Smooth muscle cell (in vitro differentiated cells): Measurements from ENCODE around the gene CCNJL. TPM values are rescaled to one million over a fixed set of nuclear protein-coding genes. Genes with fewer than 3 reads are reported as not detected.

Experiments used
- DNase-seq: peaks from one replicate; lab custom pipeline; 2025; ENCODE audit not compliant: unreplicated experiment; lab: John Stamatoyannopoulos, UW
- H2AFZ ChIP-seq: fragments of 200-600 bp; sonication (generic); 2 replicates; pipeline ENCODE4 v1.6.0; 2016; ENCODE audit warnings: antibody characterized with exemption, low read depth, mild to moderate bottlenecking
- H3F3A ChIP-seq: fragments of 200-600 bp; sonication (generic); 2 replicates; pipeline ENCODE4 v1.6.0; 2017; ENCODE audit warnings: antibody characterized with exemption, low read depth
- H3K27ac ChIP-seq: fragments of 200-600 bp; sonication (generic); 2 replicates; pipeline ENCODE4 v1.5.1; 2016; ENCODE audit warnings: low read depth, mild to moderate bottlenecking
- H3K27me3 ChIP-seq: fragments of 200-600 bp; sonication (generic); 2 replicates; pipeline ENCODE4 v1.6.1; 2016; ENCODE audit warnings: low read depth, mild to moderate bottlenecking
- H3K36me3 ChIP-seq: fragments of 200-600 bp; sonication (generic); 2 replicates; pipeline ENCODE4 v1.5.1; 2016; ENCODE audit warnings: low read depth
- H3K4me1 ChIP-seq: fragments of 200-600 bp; sonication (generic); 2 replicates; pipeline ENCODE4 v1.5.1; 2016; ENCODE audit warnings: low read depth
- H3K4me2 ChIP-seq: fragments of 200-600 bp; sonication (generic); 2 replicates; pipeline ENCODE4 v1.6.0; 2016; ENCODE audit warnings: mild to moderate bottlenecking
- H3K4me3 ChIP-seq: fragments of 200-600 bp; sonication (generic); 2 replicates; pipeline ENCODE4 v1.5.1; 2016; ENCODE audit warnings: mild to moderate bottlenecking
- H3K79me2 ChIP-seq: fragments of 200-600 bp; sonication (generic); 2 replicates; pipeline ENCODE4 v1.6.0; 2016; ENCODE audit warnings: low read depth, mild to moderate bottlenecking
- H3K9ac ChIP-seq: fragments of 200-600 bp; sonication (generic); 2 replicates; pipeline ENCODE4 v1.6.0; 2016; ENCODE audit warnings: low read depth
- H3K9me3 ChIP-seq: fragments of 200-600 bp; sonication (generic); replicated peaks from 2 replicates; pipeline ENCODE4 v1.5.1; 2016; ENCODE audit warnings: low read depth
- H4K20me1 ChIP-seq: fragments of 200-600 bp; sonication (generic); 2 replicates; pipeline ENCODE4 v1.6.0; 2016; ENCODE audit warnings: low read depth
- WGBS: methylation state at CpG from one replicate; pipeline ENCODE4 v1.1.7; 2016; ENCODE audit warnings: low lambda C conversion rate; 5-methylcytosine and 5-hydroxymethylcytosine counted together
- polyA plus RNA-seq: library from polyadenylated mRNA; unstranded; fragments of >200 nt; fragmentation: Nextera tagmentation; extraction: Ambion mirVana; gene quantifications from 2 replicates; pipeline ENCODE4 v1.2.1, GENCODE V29; 2016
- total RNA-seq: library from RNA; depleted of rRNA; stranded (reverse); fragments of >200 nt; gene quantifications from 2 replicates; pipeline ENCODE4 v1.2.3, GENCODE V29; 2014
- TF ChIP-seq, protein P1 (sequence below): fragments of 200-600 bp; sonication (generic); IDR thresholded peaks from 2 replicates; pipeline ENCODE4 v1.5.1; 2017; ENCODE audit warnings: borderline replicate concordance, mild to moderate bottlenecking, antibody characterized with exemption; ENCODE audit not compliant: insufficient read depth, poor library complexity, severe bottlenecking

CCNJL gene
- total and polyA plus RNA-seq, 2 experiments from 2014 or later, result 3.4 to 6.2 TPM

DNA sequence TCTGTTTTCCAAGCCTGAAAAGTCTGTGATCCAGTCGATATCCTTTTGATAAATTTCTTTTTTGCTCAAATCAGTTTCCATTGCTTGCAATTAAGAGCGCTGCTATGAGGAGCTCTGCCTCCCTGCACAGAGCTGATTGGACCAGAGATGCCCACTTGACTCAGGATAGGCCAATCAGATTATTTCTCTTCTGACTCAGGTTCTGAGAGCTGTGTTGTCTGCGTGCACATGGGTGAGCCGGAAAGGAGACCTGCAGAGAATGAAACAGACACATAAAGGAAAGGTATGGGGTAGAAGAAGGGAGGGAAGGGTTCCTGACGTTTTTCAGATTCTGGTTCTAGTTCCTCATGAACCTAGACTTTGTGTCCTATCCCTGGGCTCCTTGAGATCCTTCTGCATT is 98.8 kb downstream of the CCNJL start:
- H3K9ac ChIP-seq, result no peak overlapping the region
- no peaks in the 10 kb centered on the region for H3K4me1 ChIP-seq
- H3K79me2 ChIP-seq, result no peaks in the 10 kb centered on the region
- H2AFZ ChIP-seq, result no peak overlapping the region
- no peak for DNase-seq
- H3K27me3 ChIP-seq, result no peaks in the 10 kb centered on the region
- H3K27ac ChIP-seq, result no peak overlapping the region
- no peaks in the 10 kb centered on the region for H4K20me1 ChIP-seq
- TF ChIP-seq, protein P1, sequence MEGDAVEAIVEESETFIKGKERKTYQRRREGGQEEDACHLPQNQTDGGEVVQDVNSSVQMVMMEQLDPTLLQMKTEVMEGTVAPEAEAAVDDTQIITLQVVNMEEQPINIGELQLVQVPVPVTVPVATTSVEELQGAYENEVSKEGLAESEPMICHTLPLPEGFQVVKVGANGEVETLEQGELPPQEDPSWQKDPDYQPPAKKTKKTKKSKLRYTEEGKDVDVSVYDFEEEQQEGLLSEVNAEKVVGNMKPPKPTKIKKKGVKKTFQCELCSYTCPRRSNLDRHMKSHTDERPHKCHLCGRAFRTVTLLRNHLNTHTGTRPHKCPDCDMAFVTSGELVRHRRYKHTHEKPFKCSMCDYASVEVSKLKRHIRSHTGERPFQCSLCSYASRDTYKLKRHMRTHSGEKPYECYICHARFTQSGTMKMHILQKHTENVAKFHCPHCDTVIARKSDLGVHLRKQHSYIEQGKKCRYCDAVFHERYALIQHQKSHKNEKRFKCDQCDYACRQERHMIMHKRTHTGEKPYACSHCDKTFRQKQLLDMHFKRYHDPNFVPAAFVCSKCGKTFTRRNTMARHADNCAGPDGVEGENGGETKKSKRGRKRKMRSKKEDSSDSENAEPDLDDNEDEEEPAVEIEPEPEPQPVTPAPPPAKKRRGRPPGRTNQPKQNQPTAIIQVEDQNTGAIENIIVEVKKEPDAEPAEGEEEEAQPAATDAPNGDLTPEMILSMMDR, result no peak
- WGBS, result 76% methylated on average over 5 of the region's 5 CpGs
- H3K9me3 ChIP-seq, result no peaks in the 10 kb centered on the region
- no peaks in the 10 kb centered on the region for H3K36me3 ChIP-seq
- H3F3A ChIP-seq, result no peaks in the 10 kb centered on the region
- no peak overlapping the region for H3K4me3 ChIP-seq
- H3K4me2 ChIP-seq, result no peak overlapping the region

DNA sequence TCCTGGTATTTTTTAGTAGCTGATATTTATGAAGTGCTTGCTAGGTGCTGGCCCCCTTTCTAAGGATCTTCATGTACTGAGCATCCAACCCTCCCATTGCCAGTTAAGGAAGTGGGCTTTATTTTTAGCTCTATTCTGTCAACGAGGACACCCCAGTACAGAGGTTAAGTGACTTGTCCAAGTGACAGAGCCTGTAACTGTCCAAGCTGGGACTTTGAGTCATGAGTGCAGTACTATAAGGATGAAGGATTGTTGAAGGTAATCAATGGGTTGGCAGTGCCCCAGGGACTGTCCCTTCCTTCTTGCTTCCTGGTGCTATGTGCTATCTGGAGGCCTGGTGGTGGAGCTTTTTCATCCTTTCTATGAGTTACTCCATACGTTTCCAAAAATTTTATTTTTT is 101.0 kb downstream of the CCNJL start:
- TF ChIP-seq, protein P1, result no peak
- Histone ChIP-seq H4K20me1 (no peaks in the 10 kb centered on the region), H3K4me1 (no peaks in the 10 kb centered on the region), H2AFZ (no peak overlapping the region), H3K9ac (no peak overlapping the region), H3K27me3 (no peaks in the 10 kb centered on the region), H3K4me3 (no peak overlapping the region), H3K36me3 (no peaks in the 10 kb centered on the region), H3F3A (no peaks in the 10 kb centered on the region), H3K79me2 (no peaks in the 10 kb centered on the region), H3K9me3 (no peaks in the 10 kb centered on the region), H3K27ac (no peak overlapping the region), H3K4me2 (no peak overlapping the region)
- WGBS, result 89% methylated on average over 2 of the region's 2 CpGs
- DNase-seq, result no peak

DNA sequence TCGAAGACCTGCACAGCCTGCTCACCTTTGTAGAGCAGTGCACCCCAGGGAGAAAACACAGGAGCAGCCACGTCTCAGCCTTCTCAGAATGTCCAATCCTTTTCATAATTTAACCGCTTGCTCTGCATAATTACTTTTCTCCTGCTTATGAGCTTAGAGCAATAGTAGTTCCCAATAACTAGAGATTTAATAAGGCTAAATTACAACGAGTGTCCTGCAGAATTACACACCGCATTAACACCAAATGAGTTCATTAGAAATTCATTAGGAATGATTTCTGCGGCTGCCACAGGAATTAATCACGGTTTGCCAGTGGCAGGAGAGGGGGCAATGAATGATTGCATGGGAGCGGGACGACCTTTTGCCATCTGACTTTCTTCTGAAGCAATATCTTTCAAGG is 101.8 kb downstream of the CCNJL start:
- no peak overlapping the region for H3K4me2 ChIP-seq
- no peak for DNase-seq
- H3K9ac ChIP-seq, result no peak overlapping the region
- no peaks in the 10 kb centered on the region for H3F3A ChIP-seq
- H3K4me3 ChIP-seq, result no peak overlapping the region
- H4K20me1 ChIP-seq, result no peaks in the 10 kb centered on the region
- H3K27ac ChIP-seq, result no peak overlapping the region
- WGBS, result 94% methylated on average over 9 of the region's 9 CpGs
- H3K4me1 ChIP-seq, result no peaks in the 10 kb centered on the region
- TF ChIP-seq, protein P1, result no peak
- H3K79me2 ChIP-seq, result no peaks in the 10 kb centered on the region
- no peaks in the 10 kb centered on the region for H3K36me3 ChIP-seq
- H3K27me3 ChIP-seq, result no peaks in the 10 kb centered on the region
- H3K9me3 ChIP-seq, result no peaks in the 10 kb centered on the region
- no peak overlapping the region for H2AFZ ChIP-seq

DNA sequence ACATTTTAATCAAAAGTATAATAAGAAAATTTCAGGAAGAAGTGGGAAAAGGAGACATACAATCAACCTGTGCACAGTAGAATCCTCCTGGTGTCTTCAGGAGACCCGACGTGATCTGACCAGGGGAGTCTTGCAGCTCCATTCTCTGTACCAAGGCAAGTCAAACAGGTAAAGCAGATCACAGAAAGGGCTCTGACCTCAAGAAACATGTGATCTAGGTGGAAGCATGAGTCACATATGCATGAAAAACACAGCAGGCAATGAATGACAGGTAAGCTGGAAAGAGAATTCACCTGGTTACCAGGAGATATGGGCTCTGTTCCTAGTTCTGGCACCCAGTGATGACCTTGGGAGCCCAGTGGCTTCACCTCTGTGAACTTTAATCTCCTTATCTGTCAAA is 102.4 kb downstream of the CCNJL start:
- H3K4me1 ChIP-seq, result no peaks in the 10 kb centered on the region
- H3K9me3 ChIP-seq, result no peaks in the 10 kb centered on the region
- no peak overlapping the region for H3K27ac ChIP-seq
- no peaks in the 10 kb centered on the region for H4K20me1 ChIP-seq
- H3K79me2 ChIP-seq, result no peaks in the 10 kb centered on the region
- WGBS, result 82% methylated on average over 2 of the region's 2 CpGs
- no peaks in the 10 kb centered on the region for H3K36me3 ChIP-seq
- no peaks in the 10 kb centered on the region for H3K27me3 ChIP-seq
- TF ChIP-seq, protein P1, result no peak
- no peak overlapping the region for H3K4me3 ChIP-seq
- no peak overlapping the region for H3K9ac ChIP-seq
- no peak overlapping the region for H3K4me2 ChIP-seq
- H3F3A ChIP-seq, result no peaks in the 10 kb centered on the region
- DNase-seq, result no peak
- H2AFZ ChIP-seq, result no peak overlapping the region
